Spleen (tissue), 11 donors: ENCODE results near the gene CRIP1. TPM values are rescaled to one million over a fixed set of nuclear protein-coding genes. Genes with fewer than 3 reads are reported as not detected.

Experiments
- DNase-seq: peaks from one replicate; pipeline ENCODE4 v3.0.0-alpha.2; 2020
- H3K27ac ChIP-seq, 8 donors: fragments of 200-600 bp; sonication (generic) in 7 of 8; 1 replicate in 4 of 8; 2 replicates in 4 of 8; pipeline versions ENCODE4 v1.5.0 to v1.8.0; 2016 to 2021; ENCODE audit warnings: inconsistent platforms in 4 of 8, mild to moderate bottlenecking in 4 of 8, moderate library complexity in 1 of 8
- H3K27me3 ChIP-seq, 7 donors: fragments of 200-600 bp; sonication (generic) in 6 of 7; replicated peaks in 1 of 7; 1 replicate in 4 of 7; 2 replicates in 3 of 7; pipeline versions ENCODE4 v1.5.0 to v1.8.0; 2016 to 2021; ENCODE audit warnings: inconsistent platforms in 3 of 7, mild to moderate bottlenecking in 1 of 7
- H3K36me3 ChIP-seq, 6 donors: fragments of 200-600 bp; sonication (generic) in 5 of 6; 1 replicate in 4 of 6; 2 replicates in 2 of 6; pipeline versions ENCODE4 v1.5.0 to v1.8.0; 2016 to 2021; ENCODE audit warnings: inconsistent platforms in 2 of 6
- H3K4me1 ChIP-seq, 6 donors: fragments of 200-600 bp; sonication (generic) in 5 of 6; 1 replicate in 3 of 6; 2 replicates in 3 of 6; pipeline versions ENCODE4 v1.5.0 to v1.8.0; 2016 to 2021; ENCODE audit warnings: inconsistent platforms in 3 of 6
- H3K4me3 ChIP-seq, 8 donors: fragments of 200-600 bp; sonication (generic) in 7 of 8; 1 replicate in 4 of 8; 2 replicates in 4 of 8; pipeline versions ENCODE4 v1.5.0 to v1.8.0; 2016 to 2021; ENCODE audit warnings: inconsistent platforms in 4 of 8, mild to moderate bottlenecking in 4 of 8, moderate library complexity in 2 of 8
- H3K9me3 ChIP-seq, 8 donors: fragments of 200-600 bp; sonication (generic) in 7 of 8; 1 replicate in 4 of 8; 2 replicates in 4 of 8; pipeline versions ENCODE4 v1.5.0 to v1.8.0; 2016 to 2021; ENCODE audit warnings: inconsistent platforms in 4 of 8
- POLR2A ChIP-seq, 3 donors: fragments of 450-650 bp; IDR thresholded peaks; one replicate each; pipeline ENCODE4 v1.5.1; 2017; ENCODE audit warnings: antibody characterized with exemption in 3 of 3, mild to moderate bottlenecking in 1 of 3
- POLR2AphosphoS5 ChIP-seq, 3 donors: sonication (generic); formaldehyde crosslinking; IDR thresholded peaks; one replicate each; pipeline ENCODE4 v1.5.1; 2017; ENCODE audit warnings: antibody characterized with exemption in 3 of 3
- WGBS, 5 donors: extraction: QIAGEN DNeasy Blood & Tissue Kit in 3 of 5; methylation state at CpG; one replicate each; pipeline versions ENCODE4 v1.1.5 to v1.1.7; 2013 to 2018; 5-methylcytosine and 5-hydroxymethylcytosine counted together
- intact Hi-C: fragments of 100-400 bp; cut with DNase I; formaldehyde crosslinking; loops from one replicate; pipeline ENCODE4 v1.15.0; 2023; ENCODE audit warnings: low total_unique reads
- polyA plus RNA-seq, 3 donors: library from polyadenylated mRNA; stranded (reverse); fragments of 200-250 nt; gene quantifications; one replicate each; pipeline ENCODE4 v1.2.1, GENCODE V29; 2013
- total RNA-seq, 7 donors: library from RNA; depleted of rRNA in 3 of 7; stranded (reverse); fragments of >200 nt in 3 of 7; fragmentation: NEBNext Ultra II Directional in 4 of 7; extraction: Animal tissue kit (Norgen Biotek cat#: 25700) in 4 of 7; gene quantifications; one replicate each; pipeline versions ENCODE4 v1.1.0 to v1.2.1, GENCODE V29; 2016 to 2021
- TF ChIP-seq, protein P1 (sequence below), 11 experiments: fragments of 200-600 bp in 7 of 11; fragments of 450-650 bp in 4 of 11; sonication (generic) in 4 of 11; IDR thresholded peaks in 8 of 11; conservative IDR thresholded peaks in 3 of 11; 1 replicate in 7 of 11; 2 replicates in 4 of 11; pipeline versions ENCODE4 v1.4.0 to v1.8.0; 2016 to 2021; ENCODE audit warnings: antibody characterized with exemption in 11 of 11, inconsistent platforms in 4 of 11, mild to moderate bottlenecking in 1 of 11
- donor health status: healthy with polysubstance abuse.
- donor health status: DM: no; HTN: no; CAD: no; lungs with moderate emphysema.
- donor health status: DM: no; HTN: no; CAD: no.
- donor health status: Bipolar disorder and iron deficiency.
- donor health status: healthy.
- donor health status: DM: no; HTN: no; CAD: no.
- donor health status: DM: yes; HTN: yes; CAD: no.

Gene CRIP1
- total and polyA plus RNA-seq, 10 donors = 20.5 to 349 (median 65.3) TPM

DNA sequence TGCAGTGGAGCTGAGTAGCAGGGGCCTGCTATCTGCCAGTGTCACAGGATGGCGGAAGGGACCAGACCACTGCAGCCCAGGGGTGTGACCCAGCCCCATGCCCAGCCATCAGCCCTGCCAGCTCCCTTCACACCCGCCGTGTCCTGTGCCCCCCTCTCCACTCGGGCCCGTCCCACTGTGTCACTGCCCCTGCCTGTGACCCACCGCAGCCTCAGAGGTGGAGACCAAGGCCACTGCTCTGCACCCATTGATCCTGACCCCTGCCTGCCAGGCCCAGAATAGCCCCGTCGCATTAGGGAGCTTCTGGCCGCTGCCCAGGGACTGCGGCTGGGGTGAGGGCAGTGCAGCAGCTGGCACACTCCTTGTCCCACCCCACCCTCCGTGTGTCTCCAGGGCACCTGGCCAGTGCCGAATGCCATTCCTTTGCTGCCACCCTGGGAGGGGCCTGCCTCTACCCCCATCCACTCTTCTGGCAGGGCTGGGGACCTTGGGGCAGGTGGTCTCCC lies 14.1 kb upstream of the CRIP1 start:
- H3K27ac ChIP-seq = no peak overlapping the region
- WGBS, 5 donors = 73 to 94% (median 79%) methylated on average over 10 to 12 of the region's 12 CpGs
- no peak overlapping the region for H3K4me3 ChIP-seq
- H3K36me3 ChIP-seq = peaks cover 0 to 38% (median 16%) of the 10 kb centered on the region in 6 donors
- TF ChIP-seq, protein P1, sequence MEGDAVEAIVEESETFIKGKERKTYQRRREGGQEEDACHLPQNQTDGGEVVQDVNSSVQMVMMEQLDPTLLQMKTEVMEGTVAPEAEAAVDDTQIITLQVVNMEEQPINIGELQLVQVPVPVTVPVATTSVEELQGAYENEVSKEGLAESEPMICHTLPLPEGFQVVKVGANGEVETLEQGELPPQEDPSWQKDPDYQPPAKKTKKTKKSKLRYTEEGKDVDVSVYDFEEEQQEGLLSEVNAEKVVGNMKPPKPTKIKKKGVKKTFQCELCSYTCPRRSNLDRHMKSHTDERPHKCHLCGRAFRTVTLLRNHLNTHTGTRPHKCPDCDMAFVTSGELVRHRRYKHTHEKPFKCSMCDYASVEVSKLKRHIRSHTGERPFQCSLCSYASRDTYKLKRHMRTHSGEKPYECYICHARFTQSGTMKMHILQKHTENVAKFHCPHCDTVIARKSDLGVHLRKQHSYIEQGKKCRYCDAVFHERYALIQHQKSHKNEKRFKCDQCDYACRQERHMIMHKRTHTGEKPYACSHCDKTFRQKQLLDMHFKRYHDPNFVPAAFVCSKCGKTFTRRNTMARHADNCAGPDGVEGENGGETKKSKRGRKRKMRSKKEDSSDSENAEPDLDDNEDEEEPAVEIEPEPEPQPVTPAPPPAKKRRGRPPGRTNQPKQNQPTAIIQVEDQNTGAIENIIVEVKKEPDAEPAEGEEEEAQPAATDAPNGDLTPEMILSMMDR (IDR thresholded peaks at IDR 0.05 in 8 of 11, conservative IDR thresholded peaks at IDR 0.05 in 3 of 11) = no peak
- TF ChIP-seq POLR2AphosphoS5 (IDR thresholded peaks at IDR 0.05) = no peak
- TF ChIP-seq POLR2A (IDR thresholded peaks at IDR 0.05) = no peak
- peaks cover 0 to 49% (median 34%) of the 10 kb centered on the region in 7 donors for H3K27me3 ChIP-seq
- no peaks in the 10 kb centered on the region for H3K9me3 ChIP-seq
- intact Hi-C loops = no loop called here
- H3K4me1 ChIP-seq = peaks cover 15 to 76% (median 44%) of the 10 kb centered on the region in 6 donors
- no peak for DNase-seq

DNA sequence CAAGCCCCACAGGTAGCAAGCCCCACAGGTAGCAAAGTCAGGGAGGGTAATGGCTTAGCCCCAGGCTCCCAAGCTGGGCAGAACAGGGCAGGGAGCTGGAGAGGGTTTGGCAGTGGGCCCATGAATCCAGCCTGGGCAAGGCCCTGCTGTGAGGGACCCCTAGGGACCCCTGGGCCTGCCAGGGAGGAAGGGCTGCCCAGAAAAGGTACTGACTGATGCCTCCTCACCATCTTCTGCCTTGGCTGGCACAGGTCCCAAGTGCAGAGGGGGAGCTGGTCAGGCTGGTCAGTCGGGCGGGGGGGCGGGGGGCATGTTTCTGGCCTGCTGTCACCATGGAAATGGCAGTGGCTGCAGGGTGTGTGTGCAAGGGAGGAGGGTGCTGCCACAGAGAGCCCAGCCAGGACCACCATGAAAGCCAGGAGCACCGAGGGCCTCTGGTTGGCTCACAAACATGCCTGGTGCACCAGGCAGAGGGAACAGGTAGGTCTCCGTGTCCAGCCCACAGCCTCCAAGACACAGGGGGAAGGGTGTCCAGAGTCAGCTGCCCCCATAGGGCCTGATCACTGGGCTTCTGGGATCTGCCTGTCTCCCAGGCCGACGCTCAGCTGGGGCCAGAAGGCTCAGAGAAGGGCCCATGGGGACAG lies 13.5 kb upstream of the CRIP1 start:
- H3K36me3 ChIP-seq = peaks cover 0 to 34% (median 15%) of the 10 kb centered on the region in 6 donors
- peak overlapping the region in 4 of 8 donors; percentile 65 to 89 (median 72) for H3K4me3 ChIP-seq
- TF ChIP-seq, protein P1 (IDR thresholded peaks at IDR 0.05 in 8 of 11, conservative IDR thresholded peaks at IDR 0.05 in 3 of 11) = no peak
- TF ChIP-seq POLR2AphosphoS5 (IDR thresholded peaks at IDR 0.05) (no peak), POLR2A (IDR thresholded peaks at IDR 0.05) (no peak)
- DNase-seq = no peak
- intact Hi-C loops = no loop called here
- H3K27ac ChIP-seq = peak overlapping the region in 6 of 8 donors; percentile 26 to 95 (median 78)
- peaks cover 15 to 82% (median 49%) of the 10 kb centered on the region in 6 donors for H3K4me1 ChIP-seq
- no peaks in the 10 kb centered on the region for H3K9me3 ChIP-seq
- H3K27me3 ChIP-seq = peaks cover 0 to 54% (median 37%) of the 10 kb centered on the region in 7 donors
- WGBS, 5 donors = 41 to 61% (median 45%) methylated on average over 5 to 7 of the region's 7 CpGs

DNA sequence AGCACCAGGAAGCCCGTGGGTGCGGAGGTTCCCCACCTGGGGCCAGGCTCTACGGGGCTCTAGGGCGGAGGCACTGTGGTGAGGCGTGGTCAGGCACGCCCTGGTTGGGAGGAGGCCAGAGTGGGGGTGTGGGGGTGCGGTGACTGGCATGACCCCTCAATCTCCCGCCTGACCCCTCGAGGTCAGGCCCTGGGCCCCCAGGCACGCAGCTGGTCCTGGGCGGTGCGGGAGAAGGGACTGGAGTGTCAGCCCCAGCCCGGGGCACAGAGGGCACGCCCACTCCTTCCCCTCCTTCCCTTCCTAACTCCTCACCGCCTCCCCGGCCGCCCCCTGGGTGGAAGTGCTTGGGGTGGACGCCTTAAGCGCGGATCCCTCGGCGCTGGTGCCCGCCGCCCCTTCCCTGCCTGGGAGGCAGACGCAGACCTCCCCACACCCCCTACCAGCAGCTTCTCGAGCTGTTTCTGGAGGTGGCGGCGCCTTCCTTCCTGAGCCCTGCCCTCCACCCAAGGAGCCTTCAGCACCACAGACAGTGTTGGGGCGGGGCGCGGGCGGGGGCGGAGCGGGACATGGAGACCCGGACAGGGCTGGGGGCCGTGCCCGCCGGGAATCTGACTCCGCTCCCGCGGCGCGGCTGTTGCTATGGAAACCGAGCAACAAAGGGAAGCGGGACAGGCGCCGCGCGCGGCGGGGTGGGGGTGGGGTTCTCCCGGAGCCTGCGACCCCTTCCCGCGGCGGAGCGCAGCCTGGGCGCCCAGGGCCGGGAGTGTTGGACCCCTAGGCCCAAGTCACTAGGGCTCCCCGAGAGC lies 12.8 kb upstream of the CRIP1 start:
- Histone ChIP-seq H3K9me3 (no peaks in the 10 kb centered on the region), H3K27me3 (peaks cover 0 to 61% (median 44%) of the 10 kb centered on the region in 7 donors), H3K27ac (peak overlapping the region in 6 of 8 donors; percentile 26 to 95 (median 78)), H3K36me3 (peaks cover 0 to 34% (median 16%) of the 10 kb centered on the region in 6 donors), H3K4me1 (peaks cover 15 to 89% (median 55%) of the 10 kb centered on the region in 6 donors), H3K4me3 (peak overlapping the region; percentile 59 to 89 (median 70))
- peak in 2 of 3 donors; percentile 30 to 60 for TF ChIP-seq POLR2AphosphoS5 (IDR thresholded peaks at IDR 0.05)
- TF ChIP-seq, protein P1 (IDR thresholded peaks at IDR 0.05 in 8 of 11, conservative IDR thresholded peaks at IDR 0.05 in 3 of 11) = no peak
- DNase-seq = peak; percentile 89
- 0 to 3% (median 1%) methylated on average over 17 to 60 of the region's 60 CpGs for WGBS, 5 donors
- intact Hi-C loops = no loop called here
